Aorta (tissue), 5 donors: ENCODE measurements around the gene GRB10. TPM values are rescaled to one million over a fixed set of nuclear protein-coding genes. Genes with fewer than 3 reads are reported as not detected.
"Not testable (repeated sequence)": the region's sequence is repeated elsewhere in the genome, so short reads cannot be mapped to it uniquely, and the experiment has no call there.

Experiments
- ATAC-seq: fragments of 200-7000 bp; cut with Tn5 transposase; one replicate; pipeline ENCODE4 v1.9.1; 2022; ENCODE audit warnings: moderate library complexity; ENCODE audit not compliant: low FRiP score
- DNase-seq, 2 donors: peaks; one replicate each; pipeline ENCODE4 v3.0.0-alpha.2; 2020
- H3K27ac ChIP-seq, 2 donors: one replicate each; pipeline ENCODE4 v1.5.1; 2013; ENCODE audit warnings: low read length in 2 of 2, mild to moderate bottlenecking in 2 of 2, moderate library complexity in 2 of 2, control low read depth in 1 of 2, inconsistent platforms in 1 of 2, low read depth in 1 of 2
- H3K27me3 ChIP-seq, 2 donors: one replicate each; pipeline ENCODE4 v1.6.1; 2013; ENCODE audit warnings: control low read depth in 1 of 2, low read length in 1 of 2, mild to moderate bottlenecking in 1 of 2, moderate library complexity in 1 of 2; ENCODE audit not compliant: insufficient read depth in 2 of 2, control insufficient read depth in 1 of 2
- H3K36me3 ChIP-seq, 2 donors: one replicate each; pipeline ENCODE4 v1.6.1; 2013; ENCODE audit warnings: control low read depth in 1 of 2, low read length in 1 of 2, mild to moderate bottlenecking in 1 of 2; ENCODE audit not compliant: insufficient read depth in 2 of 2, control insufficient read depth in 1 of 2
- H3K4me1 ChIP-seq, 2 donors: one replicate each; pipeline ENCODE4 v1.6.1; 2013; ENCODE audit warnings: low read length in 2 of 2, control low read depth in 1 of 2, mild to moderate bottlenecking in 1 of 2, moderate library complexity in 1 of 2; ENCODE audit not compliant: insufficient read depth in 2 of 2, control insufficient read depth in 1 of 2
- H3K4me3 ChIP-seq, 2 donors: one replicate each; pipeline ENCODE4 v1.5.1; 2013; ENCODE audit warnings: low read length in 2 of 2, control low read depth in 1 of 2, mild to moderate bottlenecking in 1 of 2
- H3K9me3 ChIP-seq: one replicate; pipeline ENCODE4 v1.6.1; 2013; ENCODE audit warnings: mild to moderate bottlenecking, low read length; ENCODE audit not compliant: control insufficient read depth
- WGBS, 2 donors: extraction: QIAGEN DNeasy Blood & Tissue Kit; methylation state at CpG; one replicate each; pipeline ENCODE4 v1.1.7; 2013; 5-methylcytosine and 5-hydroxymethylcytosine counted together
- intact Hi-C, 2 donors: fragments of 100-400 bp; cut with DNase I; formaldehyde crosslinking; loops; one replicate each; pipeline versions ENCODE4 v1.14.2 to v1.15.0; 2022
- polyA plus RNA-seq, 2 donors: library from polyadenylated mRNA; stranded (reverse); fragments of 200-250 nt; gene quantifications; one replicate each; pipeline ENCODE4 v1.2.3, GENCODE V29; 2013
- total RNA-seq, 2 donors: library from RNA; stranded (reverse); fragmentation: NEBNext Ultra II Directional; extraction: Animal tissue kit (Norgen Biotek cat#: 25700); gene quantifications; one replicate each; pipeline ENCODE4 v1.2.1, GENCODE V29; 2021
- donor health status: healthy with polysubstance abuse.
- donor health status: Bipolar disorder and iron deficiency.
- donor health status: DM: no; HTN: no; CAD: no.
- donor health status: DM: no; HTN: no; CAD: no.
- donor health status: DM: yes; HTN: yes; CAD: no.

The GRB10 gene
- total and polyA plus RNA-seq, 4 donors, result 11.8 to 108 (median 63.8) TPM

- WGBS, 2 donors, result 35 to 44% methylated on average over 2 of the region's 2 CpGs
- no peaks in the 10 kb centered on the region for H3K4me1 ChIP-seq
- no peak overlapping the region for H3K27ac ChIP-seq
- H3K36me3 ChIP-seq, result peaks cover 0 to 2% of the 10 kb centered on the region in 2 donors
- no peaks in the 10 kb centered on the region for H3K27me3 ChIP-seq
- DNase-seq (no peak), ATAC-seq (no peak)
- H3K9me3 ChIP-seq, result no peaks in the 10 kb centered on the region
- no peak overlapping the region for H3K4me3 ChIP-seq
- intact Hi-C loops, result no loop called here
Measured at GRCh38 chr7:50589364-50589763, 193.3 kb downstream of the GRB10 start.

DNA sequence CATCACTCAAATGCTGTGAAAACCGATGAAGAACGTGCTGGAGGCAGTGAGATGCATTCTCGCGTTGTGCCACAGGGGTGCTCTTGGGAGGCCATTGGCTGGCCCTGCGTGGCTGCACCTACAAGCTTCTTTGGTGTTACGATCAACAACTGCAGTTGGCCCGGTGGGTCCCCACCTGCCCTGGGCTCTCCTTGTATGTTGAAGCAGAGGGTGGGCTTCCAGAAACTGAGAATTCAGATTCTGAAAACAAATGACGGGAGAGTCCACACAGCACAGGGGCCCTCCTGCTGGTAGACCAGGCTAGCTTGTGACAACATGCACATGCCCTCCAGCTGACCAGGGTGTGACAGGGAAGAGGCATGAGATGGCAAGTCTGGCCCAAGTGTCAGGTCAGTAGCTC, 193.8 kb downstream of the GRB10 start:
- no peaks in the 10 kb centered on the region for H3K27me3 ChIP-seq
- intact Hi-C loops, result no loop called here
- H3K36me3 ChIP-seq, result peaks cover 0 to 2% of the 10 kb centered on the region in 2 donors
- ATAC-seq (no peak), DNase-seq (no peak)
- no peaks in the 10 kb centered on the region for H3K4me1 ChIP-seq
- WGBS, 2 donors, result 74 to 77% methylated on average over 8 of the region's 8 CpGs
- H3K27ac ChIP-seq, result no peak overlapping the region
- no peaks in the 10 kb centered on the region for H3K9me3 ChIP-seq
- H3K4me3 ChIP-seq, result no peak overlapping the region

DNA sequence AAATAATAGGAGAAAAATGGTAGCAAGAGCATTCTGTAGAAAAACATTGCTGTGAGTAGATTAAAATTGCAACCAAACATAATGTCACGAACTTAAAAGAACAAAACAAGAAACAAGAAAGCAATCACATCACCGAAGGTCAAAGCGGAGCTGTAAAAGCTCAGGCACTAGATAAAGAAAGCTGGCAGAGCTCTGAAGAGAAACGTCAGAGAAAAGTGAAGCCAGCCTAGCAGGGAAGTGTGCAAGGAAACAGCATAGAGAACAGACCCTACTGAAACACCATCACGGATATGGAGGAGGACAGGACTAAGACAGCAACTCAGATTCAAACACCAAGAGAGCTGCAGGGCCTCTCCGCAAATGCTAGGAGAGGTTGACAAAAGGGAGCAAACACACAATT, 195.0 kb downstream of the GRB10 start:
- Histone ChIP-seq H3K27ac (no peak overlapping the region), H3K9me3 (peaks cover 1% of the 10 kb centered on the region), H3K36me3 (peaks cover 0 to 2% of the 10 kb centered on the region in 2 donors), H3K4me3 (no peak overlapping the region), H3K4me1 (no peaks in the 10 kb centered on the region), H3K27me3 (no peaks in the 10 kb centered on the region)
- 75 to 83% methylated on average over 6 of the region's 6 CpGs for WGBS, 2 donors
- DNase-seq (no peak), ATAC-seq (no peak)
- intact Hi-C loops, result no loop called here

- Histone ChIP-seq H3K4me1 (no peaks in the 10 kb centered on the region), H3K27me3 (no peaks in the 10 kb centered on the region), H3K27ac (no peak overlapping the region), H3K9me3 (peaks cover 1% of the 10 kb centered on the region), H3K4me3 (no peak overlapping the region), H3K36me3 (no peaks in the 10 kb centered on the region)
- intact Hi-C loops, result no loop called here
- ATAC-seq (no peak), DNase-seq (no peak)
- 84 to 86% methylated on average over 5 of the region's 5 CpGs for WGBS, 2 donors
Measured at GRCh38 chr7:50584793-50585408, 197.8 kb downstream of the GRB10 start.

DNA sequence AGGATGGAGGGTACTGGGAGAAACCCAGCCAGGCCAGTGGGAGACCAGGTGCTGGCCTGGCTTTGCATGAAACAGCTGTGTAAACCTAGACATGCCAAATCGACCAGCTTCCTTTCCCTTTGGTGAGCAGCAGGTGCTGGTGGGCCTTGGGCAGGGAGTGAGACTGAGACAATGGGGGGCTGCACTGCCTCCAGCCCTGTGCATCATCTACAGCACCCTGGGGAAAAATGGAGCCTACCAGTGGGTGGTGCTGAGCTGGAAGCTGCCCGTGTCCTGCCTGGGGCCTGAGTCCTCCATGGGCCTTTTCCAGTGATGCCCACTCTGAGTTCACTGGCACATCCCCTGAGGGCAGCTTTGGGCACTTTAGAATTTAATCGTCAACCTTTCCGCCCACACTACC, 198.3 kb downstream of the GRB10 start:
- Histone ChIP-seq H3K4me3 (no peak overlapping the region), H3K27me3 (no peaks in the 10 kb centered on the region), H3K9me3 (peaks cover 1% of the 10 kb centered on the region), H3K4me1 (no peaks in the 10 kb centered on the region), H3K27ac (no peak overlapping the region), H3K36me3 (no peaks in the 10 kb centered on the region)
- intact Hi-C loops, result no loop called here
- DNase-seq (no peak), ATAC-seq (no peak)
- 72 to 82% methylated on average over 4 of the region's 4 CpGs for WGBS, 2 donors

DNA sequence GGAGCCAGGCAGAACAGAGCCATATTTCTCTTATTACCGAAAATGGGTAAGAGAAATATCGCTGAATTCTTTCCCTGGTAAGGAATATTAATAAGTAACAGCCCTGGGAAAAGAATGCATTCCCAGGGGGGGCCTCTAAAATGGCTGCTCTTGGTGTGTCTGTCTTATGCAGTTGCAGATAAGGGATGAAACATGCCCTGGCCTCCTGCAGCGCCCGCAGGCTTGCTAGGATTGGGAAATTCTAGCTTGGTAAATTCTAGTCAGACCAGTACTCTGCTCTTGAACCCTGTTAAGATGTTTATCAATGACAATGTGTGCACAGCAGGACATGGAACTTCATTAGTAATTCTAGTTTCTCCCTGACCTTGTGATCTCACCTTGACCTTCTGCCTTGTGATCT, 199.4 kb downstream of the GRB10 start:
- H3K9me3 ChIP-seq, H3K27ac ChIP-seq, H3K36me3 ChIP-seq, intact Hi-C loops, H3K4me1 ChIP-seq, ATAC-seq, H3K27me3 ChIP-seq, DNase-seq, H3K4me3 ChIP-seq: not testable (repeated sequence)
- 88 to 89% methylated on average over 4 of the region's 4 CpGs for WGBS, 2 donors

- H3K27ac ChIP-seq, intact Hi-C loops, ATAC-seq, H3K9me3 ChIP-seq, H3K4me1 ChIP-seq, H3K4me3 ChIP-seq, H3K36me3 ChIP-seq, H3K27me3 ChIP-seq, DNase-seq: not testable (repeated sequence)
- WGBS, 2 donors, result 91 to 93% methylated on average over 4 of the region's 4 CpGs
Measured at GRCh38 chr7:50582271-50582670, 200.4 kb downstream of the GRB10 start.

GRCh38 chr7:50580666-50581065, 202.0 kb downstream of the GRB10 start:
- H3K9me3 ChIP-seq, H3K36me3 ChIP-seq, H3K4me3 ChIP-seq, H3K27me3 ChIP-seq, DNase-seq, H3K4me1 ChIP-seq, intact Hi-C loops, H3K27ac ChIP-seq, ATAC-seq: not testable (repeated sequence)
- WGBS, 2 donors, result 75 to 87% methylated on average over 2 of the region's 2 CpGs

DNA sequence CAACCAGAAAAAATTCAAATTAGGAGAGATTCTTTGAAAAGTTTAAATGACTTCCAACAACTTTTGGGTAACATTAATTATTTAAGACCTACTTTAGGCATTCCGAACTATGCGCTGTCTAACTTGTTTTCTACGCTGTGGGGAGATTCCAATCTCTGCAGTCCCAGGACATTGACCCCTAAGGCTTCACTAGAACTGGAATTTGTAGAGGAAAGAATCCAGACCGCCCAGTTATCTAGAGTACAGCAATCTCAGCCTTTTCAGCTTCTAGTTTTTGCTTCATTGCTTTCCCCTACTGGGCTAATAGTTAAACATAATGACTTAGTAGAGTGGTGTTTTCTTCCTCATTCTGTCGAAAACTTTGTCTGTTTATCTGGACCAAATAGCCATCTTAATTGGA, 202.6 kb downstream of the GRB10 start:
- intact Hi-C loops, result no loop called here
- Histone ChIP-seq H3K27me3 (no peaks in the 10 kb centered on the region), H3K36me3 (no peaks in the 10 kb centered on the region), H3K27ac (no peak overlapping the region), H3K9me3 (peaks cover 3% of the 10 kb centered on the region), H3K4me1 (no peaks in the 10 kb centered on the region), H3K4me3 (no peak overlapping the region)
- no peak for DNase-seq
- 82 to 87% methylated on average over 5 of the region's 5 CpGs for WGBS, 2 donors
- ATAC-seq, result no peak
